Right forelimb (tissue), 1 donor: ENCODE measurements around the gene ABCF2.
A peak's percentile ranks its signal among the peaks of the same experiment; 100 is the strongest.

ENCODE experiments used
- DNase-seq: peaks from one replicate; pipeline ENCODE4 v3.0.0-alpha.2; 2018

Gene ABCF2

DNA sequence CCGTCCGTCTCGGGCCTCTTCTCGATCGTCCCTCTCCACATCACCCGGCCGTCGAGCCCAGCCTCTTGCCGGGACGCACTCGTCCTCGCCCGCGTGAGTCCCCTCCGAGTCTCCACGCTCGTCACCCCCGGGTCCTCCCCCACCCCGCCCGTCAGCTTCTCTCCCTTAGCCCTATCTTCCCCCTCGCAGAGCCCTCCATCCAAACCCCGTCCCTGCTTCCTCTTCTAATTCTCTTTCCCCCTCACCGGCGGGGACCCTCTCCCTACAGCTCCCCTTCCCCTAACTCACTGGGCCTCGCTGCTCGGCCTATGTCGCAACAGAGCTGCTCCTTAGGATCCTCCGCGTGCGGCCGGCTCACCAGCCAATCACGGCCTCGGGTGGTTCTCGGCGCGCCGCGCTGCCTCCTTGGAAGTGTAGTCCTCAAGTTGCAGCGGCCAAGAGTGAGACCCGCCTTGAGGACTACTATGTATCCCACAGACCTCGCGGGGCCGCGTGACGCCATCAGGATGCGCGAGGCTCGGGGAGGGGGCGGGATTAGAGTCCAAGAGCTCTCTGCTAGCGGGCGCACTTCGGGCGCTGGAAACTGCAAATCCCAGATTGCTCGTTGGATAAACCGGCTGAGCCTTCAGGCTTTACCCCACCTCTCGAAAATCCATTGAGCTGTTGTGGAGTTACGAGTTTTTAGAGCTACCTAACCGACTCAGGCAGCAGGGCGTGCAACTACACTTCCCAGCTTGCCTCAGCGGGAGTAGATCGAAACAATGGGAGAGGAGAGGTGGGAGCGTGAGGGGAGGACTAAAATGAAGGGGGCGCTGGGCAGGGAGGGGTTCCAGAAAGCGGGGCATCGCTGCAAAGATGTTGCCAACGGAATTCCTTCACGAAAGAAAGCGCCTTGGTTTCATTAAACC lies at the start of gene ABCF2:
ABCF2 (minus strand) TSS at position 331 of the 908 bp plus-strand sequence. CDS start 747 bp downstream, outside the sequence.
- peak; percentile 100 for DNase-seq

DNA sequence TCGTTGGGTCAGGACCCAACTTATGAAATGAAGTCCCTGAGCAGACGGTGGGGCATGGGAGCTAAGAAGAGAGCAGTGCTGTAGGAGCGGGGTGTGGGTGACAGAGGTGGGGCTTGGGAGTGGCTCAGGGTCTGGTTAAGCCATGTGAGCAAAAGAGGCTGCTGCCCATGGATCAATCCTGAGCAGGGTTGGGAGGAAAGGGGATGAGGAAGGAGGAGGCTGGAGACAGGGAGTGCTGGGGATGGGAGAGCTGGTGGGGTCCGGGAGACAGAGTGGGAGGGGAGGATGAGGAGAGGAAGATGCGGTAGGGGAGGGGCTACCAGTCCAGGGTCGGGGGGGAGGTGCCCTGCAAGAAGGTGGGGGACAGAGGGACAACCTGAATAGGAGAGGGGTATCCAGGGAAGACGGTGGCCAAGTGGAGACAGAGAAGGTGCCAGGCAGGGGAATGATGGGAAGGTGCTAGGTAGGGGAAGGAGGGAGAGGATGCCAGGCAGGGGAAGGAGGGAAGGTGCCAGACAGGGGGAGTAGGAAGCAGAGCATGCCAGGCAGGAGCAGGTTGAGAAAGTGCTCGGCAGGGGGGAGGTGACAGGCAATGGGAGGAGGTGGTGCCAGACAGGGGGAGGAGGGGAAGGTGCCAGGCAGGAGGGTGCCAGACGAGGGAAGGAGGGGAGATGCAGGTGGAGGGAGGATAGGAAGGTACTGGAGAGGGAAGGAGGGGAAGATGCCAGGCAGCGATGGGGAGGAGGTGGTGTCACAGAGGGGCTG lies 49.0 kb upstream of the ABCF2 start:
- DNase-seq = no peak

DNA sequence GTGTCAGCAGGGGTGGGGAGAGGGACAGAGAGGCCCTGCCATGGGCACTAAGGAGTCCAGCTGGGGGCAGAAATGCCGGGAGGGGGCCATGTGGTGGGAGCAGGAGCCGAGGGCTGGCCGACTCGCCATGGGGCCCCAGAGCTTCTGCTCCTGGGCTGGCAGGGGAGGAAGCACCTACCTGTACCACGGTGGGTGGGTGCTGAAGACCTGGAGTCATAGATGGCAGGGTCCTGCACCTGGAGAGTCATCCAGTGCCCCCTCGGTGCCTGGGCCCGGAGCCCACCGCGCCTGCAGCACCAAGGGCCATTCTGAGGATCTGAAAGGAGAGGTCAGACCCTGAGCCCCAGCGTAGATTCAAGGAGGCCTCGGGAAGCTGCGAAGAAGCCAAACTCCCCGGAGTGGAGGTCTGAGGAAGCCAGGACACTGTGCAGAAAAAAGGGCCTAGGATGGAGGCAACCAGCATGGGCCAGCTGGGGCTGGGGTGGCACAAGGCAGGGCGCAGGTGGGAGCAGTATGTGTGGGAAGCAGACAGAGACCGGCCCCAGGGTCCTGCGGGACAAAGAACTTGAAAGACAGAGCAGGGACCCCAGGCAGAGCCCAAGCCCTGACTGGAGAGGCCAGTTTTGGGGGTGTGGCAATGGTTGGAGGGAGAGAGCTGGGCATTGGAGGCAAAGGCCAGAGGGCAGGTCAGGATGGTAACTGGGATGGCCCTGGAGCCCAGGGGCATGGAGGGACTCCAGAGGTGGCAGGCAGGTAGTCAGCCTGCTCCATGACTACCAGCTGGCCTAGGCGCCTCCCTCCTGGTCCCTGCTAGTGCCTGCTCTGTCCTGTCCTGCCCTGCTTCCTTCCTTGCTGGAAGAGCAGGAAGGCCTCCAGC lies 48.2 kb upstream of the ABCF2 start:
- no peak for DNase-seq

- no peak for DNase-seq
Measured at GRCh38 chr7:151274396-151274795, 47.4 kb upstream of the ABCF2 start.

- no peak for DNase-seq
Measured at GRCh38 chr7:151273651-151274390, 46.8 kb upstream of the ABCF2 start.

GRCh38 chr7:151272877-151273276 lies 45.9 kb upstream of the ABCF2 start:
- DNase-seq = no peak

GRCh38 chr7:151272405-151272804 lies 45.4 kb upstream of the ABCF2 start:
- no peak for DNase-seq

DNA sequence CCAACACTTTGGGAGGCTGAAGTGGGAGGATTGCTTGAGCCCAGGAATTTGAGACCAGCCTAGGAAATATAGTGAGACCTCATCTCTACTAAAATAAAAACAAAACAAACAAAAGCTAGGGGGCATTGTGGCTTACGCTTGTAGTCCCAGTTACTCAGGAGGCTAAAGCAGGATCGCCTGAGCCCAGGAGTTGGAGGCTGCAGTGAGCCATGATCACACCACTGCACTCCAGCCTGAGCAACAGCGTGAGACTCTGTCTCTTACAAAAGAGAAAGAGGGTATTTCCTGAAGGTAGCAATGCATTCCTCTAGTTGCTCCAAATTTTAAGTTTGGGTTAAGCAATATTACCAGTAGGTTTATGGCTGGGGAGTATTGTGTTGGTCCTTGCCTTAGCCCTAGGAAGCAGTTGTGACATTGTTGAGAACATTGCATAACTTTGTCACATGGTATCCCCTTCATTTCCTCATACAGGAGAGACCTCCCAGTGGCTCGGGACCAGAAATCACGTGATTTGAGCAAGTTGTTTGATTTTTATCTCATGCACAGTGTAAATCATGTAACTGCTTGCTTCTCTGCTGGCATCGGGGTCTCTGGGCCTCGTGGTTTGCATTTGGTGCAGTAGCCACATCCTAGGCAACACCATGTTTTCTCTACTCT lies 44.8 kb upstream of the ABCF2 start:
- DNase-seq = no peak

DNA sequence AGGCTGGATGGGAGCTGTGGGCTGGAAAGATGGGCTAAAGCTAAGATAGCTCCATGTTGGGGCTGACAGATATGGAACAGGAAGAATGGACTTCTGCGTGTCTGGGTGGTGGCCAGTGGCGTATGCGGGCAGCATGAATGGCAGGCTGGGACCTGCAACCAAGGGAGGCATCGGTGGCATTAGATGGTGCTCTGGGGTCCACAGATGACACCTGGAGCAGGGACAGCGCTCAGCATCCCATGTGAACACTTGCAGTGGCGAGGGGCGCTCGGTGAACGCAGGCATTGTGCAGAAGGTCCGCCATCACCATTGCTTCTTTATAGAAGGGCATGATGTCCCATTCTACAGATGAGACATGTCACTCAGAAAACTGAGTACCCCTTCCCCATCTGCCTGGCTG lies 42.5 kb upstream of the ABCF2 start:
- no peak for DNase-seq

DNA sequence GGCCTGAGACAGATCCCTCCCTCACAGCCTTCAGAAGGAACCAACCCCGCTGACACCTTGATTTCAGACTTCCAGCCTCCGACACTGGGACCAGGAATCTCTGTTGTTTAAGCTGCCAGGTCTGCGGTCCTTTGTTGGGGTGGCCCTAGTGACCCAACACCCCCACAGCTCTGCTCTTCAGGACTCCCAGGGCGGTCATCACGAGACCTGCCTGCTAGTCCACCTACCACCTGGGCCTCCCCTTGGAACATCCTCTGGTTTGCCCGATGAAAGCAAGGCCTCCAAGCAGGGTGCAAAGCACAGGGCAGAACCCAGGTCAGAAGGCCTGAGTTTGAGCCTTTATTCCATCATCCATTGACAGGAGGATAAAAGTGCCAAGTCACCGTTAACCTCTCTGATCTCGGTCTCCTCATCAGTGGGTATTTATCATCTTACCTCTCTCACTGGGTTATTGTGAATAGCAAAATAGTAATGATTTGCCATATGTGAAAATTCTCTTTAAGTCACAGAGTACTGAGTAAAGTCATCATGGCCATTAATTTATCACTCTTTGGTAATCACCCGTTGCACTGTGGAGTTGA lies 38.4 kb upstream of the ABCF2 start:
- no peak for DNase-seq

DNA sequence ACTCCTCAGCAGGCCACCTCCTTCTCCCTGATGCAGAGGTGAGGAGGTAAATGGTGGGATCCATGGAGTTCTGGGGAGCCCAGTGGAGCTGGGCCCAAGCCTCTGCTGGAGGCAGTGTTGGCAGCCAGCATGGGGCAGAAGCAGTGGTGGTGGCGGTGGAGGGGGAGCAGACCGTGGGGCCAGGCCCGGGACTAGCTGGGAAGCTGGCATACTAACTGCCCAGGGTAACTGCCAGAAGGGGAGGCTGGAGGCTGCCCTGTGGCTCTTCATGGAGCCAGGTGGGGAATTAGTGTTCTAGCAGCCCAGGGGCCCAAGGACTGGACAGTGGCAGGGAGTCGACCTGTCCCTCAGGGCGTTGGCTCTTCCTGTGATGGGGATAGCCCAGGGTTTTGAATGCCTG lies 37.6 kb upstream of the ABCF2 start:
- no peak for DNase-seq

GRCh38 chr7:151261529-151261928 lies 34.5 kb upstream of the ABCF2 start:
- DNase-seq = no peak

DNA sequence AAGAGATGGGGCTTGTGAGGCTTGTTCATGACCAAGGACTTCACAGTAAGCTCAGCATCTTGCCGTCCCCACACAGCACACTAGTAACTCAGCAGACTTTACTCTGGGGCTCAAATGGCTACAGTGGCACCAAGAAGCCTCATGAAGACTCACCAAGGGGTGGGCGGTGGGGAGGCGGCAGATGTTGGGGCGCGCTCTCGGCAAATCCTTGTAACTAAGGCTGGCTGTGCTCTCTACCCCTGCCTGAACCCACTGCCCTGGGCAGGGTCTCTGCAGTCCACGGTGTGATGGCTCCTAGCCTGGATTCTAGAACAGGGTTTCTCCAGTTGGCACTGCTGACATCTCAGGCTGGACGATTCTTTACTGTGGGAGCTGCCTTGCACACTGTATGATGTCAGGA lies 33.9 kb upstream of the ABCF2 start:
- no peak for DNase-seq

DNA sequence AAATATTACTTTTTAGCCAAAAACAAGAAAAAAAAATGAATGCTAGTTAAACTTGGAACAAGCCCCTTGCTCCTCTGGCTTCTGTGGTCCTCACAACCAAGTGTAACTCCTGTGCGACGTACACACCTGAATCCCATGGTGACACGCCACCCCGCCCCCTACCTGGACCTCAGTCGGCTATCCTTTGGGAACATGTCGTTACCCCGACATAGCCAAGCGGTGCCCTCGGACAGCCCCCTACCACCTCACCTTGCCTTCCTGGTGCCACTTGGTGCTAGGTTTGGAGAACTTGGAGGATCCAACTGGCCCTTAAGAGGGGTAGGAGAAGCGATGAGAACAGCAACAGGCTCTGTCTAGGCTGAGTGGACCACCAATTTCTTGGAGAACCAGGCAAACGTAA lies 33.5 kb upstream of the ABCF2 start:
- no peak for DNase-seq

GRCh38 chr7:151257990-151258389 lies 31.0 kb upstream of the ABCF2 start:
- no peak for DNase-seq

DNA sequence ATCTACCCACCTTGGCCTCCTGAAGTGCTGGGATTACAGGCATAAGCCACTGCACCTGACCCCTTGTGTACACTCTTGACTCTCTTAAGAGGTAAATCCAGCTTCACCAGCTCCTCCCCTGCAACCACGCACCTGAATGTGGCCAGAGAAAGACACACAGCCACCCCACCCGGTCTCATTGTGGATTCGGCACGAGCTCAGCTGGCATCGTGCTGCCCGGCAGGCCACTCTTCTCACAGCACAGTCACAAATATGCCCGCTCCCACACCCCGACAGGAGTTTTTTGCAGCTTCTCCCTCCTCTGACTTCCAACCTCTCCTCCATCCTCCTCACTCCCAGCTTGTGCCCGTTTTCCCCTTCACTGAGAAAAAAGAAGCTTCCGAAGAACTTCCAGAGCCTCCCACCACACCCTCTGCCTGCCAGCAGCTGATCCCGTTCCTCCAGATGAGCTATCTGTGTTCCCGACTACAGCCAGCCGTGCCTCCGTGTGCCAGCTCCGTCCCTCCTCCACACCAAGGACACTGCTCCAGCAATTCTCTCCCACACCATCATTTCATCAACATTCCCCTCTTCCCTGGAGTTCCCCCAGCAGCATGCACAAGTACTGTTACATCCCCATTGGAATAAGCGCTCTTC lies 29.5 kb upstream of the ABCF2 start:
- no peak for DNase-seq

DNA sequence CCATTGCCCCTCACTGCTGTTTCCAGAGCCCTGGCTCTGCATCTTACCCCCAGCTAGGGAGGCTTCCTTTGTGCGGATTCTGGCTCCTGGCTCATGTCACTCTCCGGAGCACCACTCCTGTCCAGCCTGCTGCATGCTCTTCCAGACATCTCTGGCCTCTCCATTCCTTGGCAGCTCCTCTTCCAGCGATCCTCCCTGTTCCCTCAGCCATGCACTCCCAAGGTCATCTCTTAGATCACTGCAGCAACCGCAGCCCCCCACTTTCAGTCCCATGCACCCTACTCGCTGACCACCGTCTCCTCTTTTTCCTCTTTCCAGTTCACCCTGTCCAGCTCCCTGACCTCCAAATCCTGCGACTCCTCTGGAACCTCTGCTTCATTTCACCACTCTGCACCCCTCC lies 28.4 kb upstream of the ABCF2 start:
- no peak for DNase-seq

DNA sequence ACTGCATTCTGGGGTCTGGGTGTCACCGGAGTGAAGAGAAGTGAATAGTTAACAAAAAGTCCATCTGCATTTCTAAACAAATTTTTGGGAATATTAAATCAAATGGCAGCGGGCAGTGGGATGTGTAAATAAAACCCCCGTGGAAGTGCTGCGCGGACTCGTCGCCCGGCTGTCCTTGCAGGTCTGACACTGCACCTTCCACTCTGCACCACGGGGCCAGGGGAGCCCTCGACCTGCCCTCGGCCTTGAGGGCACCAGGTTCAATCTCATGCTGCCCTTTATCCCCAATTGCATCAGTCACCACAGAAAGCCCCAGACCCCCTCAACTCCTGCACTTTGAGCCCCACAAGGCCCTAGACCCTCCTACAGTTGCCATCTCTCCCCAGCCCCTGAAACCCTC lies 27.8 kb upstream of the ABCF2 start:
- DNase-seq = no peak

DNA sequence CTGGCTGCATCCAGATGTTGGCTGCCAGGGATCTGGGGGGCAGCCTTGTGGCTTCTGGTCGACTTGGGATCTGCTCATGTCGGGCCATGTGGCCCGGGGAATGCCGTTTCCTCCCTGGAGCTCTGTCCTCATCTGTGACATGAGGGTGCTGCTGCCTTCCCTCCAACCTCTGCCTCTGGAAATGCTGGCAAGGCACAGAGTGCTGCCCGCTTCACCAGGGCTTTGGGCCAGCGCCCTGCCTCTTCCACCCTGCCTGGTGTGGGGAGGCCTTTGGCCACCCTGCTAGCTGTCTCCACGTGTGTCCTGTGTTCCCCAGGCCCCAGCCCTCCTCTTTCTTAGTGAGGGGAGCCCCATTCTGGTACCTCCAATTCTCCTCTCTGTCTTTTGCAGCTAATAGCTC lies 27.3 kb upstream of the ABCF2 start:
- DNase-seq = no peak

DNA sequence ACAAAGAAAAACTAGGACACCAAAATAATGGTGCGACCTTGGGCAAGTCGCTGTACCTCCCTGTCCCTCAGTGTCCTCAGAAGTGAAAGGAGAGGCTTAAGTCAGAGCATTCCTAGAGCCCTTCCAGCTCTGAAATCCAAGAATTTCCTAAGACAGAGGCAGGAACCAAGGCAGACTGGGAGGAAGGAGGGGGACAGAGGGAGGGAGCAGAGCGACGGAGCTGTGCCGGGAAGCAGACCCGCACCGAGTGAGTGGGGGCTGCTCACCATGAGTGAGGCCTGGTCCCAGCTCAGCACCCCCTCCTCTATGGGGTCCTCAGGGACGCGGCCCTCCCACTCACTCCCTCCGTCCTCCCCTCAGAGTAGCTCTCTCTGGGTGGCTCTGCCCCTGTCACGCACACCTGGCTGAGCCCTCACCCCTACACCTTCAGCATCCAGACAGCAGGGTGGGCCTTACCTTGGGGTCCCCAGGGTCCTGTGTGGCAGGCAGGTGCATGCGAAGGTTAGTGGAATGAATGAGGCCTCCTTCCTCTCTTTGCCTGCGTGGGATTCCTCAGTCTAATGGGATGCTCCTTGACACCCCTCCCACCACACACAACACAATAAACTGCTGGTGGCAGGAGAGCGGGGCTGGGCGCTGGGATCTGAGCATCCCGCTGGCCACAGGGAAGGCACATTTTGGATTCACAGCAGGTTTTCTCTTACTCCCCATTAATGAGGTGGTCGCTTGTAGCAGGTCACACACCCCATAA lies 26.1 kb upstream of the ABCF2 start:
- DNase-seq = no peak
